Erythroblast (primary cell): Measurements from ENCODE around the gene DCAF15.

Experiments used
- GATA1 ChIP-seq: IDR thresholded peaks from 2 replicates; pipeline ENCODE4 v1.6.1; 2011; ENCODE audit warnings: low read depth, mild to moderate bottlenecking, control low read depth, low read length, moderate library complexity
- POLR2A ChIP-seq: IDR thresholded peaks from 2 replicates; pipeline ENCODE4 v1.6.1; 2011; ENCODE audit warnings: mild to moderate bottlenecking, low read length

GRCh38 chr19:13981021-13981420 is 28.7 kb downstream of the DCAF15 start:
- no peak for TF ChIP-seq POLR2A
- TF ChIP-seq GATA1 = no peak
